GM21390 (cell line): ENCODE results near the gene ZMYND8.
"Not testable (repeated sequence)": the region's sequence is repeated elsewhere in the genome, so short reads cannot be mapped to it uniquely, and the experiment has no call there.

ENCODE experiments used
- ATAC-seq: cut with Tn5 transposase; IDR thresholded peaks from one replicate; pipeline ENCODE4 v1.9.1; 2021; ENCODE audit not compliant: unreplicated experiment

The ZMYND8 gene

GRCh38 chr20:47183367-47183766 lies 173.1 kb downstream of the ZMYND8 start:
- no peak for ATAC-seq

GRCh38 chr20:47181056-47181862 lies 175.2 kb downstream of the ZMYND8 start:
- ATAC-seq, result no peak

GRCh38 chr20:47179267-47179666 lies 177.2 kb downstream of the ZMYND8 start:
- no peak for ATAC-seq

GRCh38 chr20:47178851-47179250 lies 177.6 kb downstream of the ZMYND8 start:
- no peak for ATAC-seq

- no peak for ATAC-seq
Measured at GRCh38 chr20:47178277-47178676, 178.2 kb downstream of the ZMYND8 start.

- not testable (repeated sequence) for ATAC-seq
Measured at GRCh38 chr20:47176217-47176616, 180.3 kb downstream of the ZMYND8 start.

- ATAC-seq, result no peak
Measured at GRCh38 chr20:47175493-47175892, 181.0 kb downstream of the ZMYND8 start.

- ATAC-seq, result no peak
Measured at GRCh38 chr20:47174456-47175243, 181.8 kb downstream of the ZMYND8 start.

GRCh38 chr20:47173596-47174216 lies 182.8 kb downstream of the ZMYND8 start:
- no peak for ATAC-seq

GRCh38 chr20:47172579-47172978 lies 183.9 kb downstream of the ZMYND8 start:
- ATAC-seq, result no peak

- ATAC-seq, result no peak
Measured at GRCh38 chr20:47167846-47168245, 188.7 kb downstream of the ZMYND8 start.

GRCh38 chr20:47165376-47165865 lies 191.1 kb downstream of the ZMYND8 start:
- ATAC-seq, result no peak

- no peak for ATAC-seq
Measured at GRCh38 chr20:47164140-47164539, 192.4 kb downstream of the ZMYND8 start.

GRCh38 chr20:47161411-47161810 lies 195.1 kb downstream of the ZMYND8 start:
- no peak for ATAC-seq

- no peak for ATAC-seq
Measured at GRCh38 chr20:47160992-47161391, 195.5 kb downstream of the ZMYND8 start.

- ATAC-seq, result no peak
Measured at GRCh38 chr20:47160240-47160639, 196.3 kb downstream of the ZMYND8 start.
